Mesendoderm (in vitro differentiated cells): ENCODE results near the gene GALNT18.

ENCODE experiments used
- DNase-seq: peaks from one replicate; pipeline ENCODE4 v3.0.0; 2013
- H2AK5ac ChIP-seq: 2 replicates; pipeline ENCODE4 v1.6.1; 2013; ENCODE audit warnings: low read length, inconsistent platforms
- H2BK120ac ChIP-seq: 2 replicates; pipeline ENCODE4 v1.6.1; 2013; ENCODE audit warnings: low read depth, mild to moderate bottlenecking, low read length, moderate library complexity, mixed read lengths
- H2BK15ac ChIP-seq: replicated peaks from 2 replicates; pipeline ENCODE4 v1.6.1; 2013; ENCODE audit warnings: low read depth, mild to moderate bottlenecking, moderate library complexity
- H2BK5ac ChIP-seq: 2 replicates; pipeline ENCODE4 v1.6.1; 2013; ENCODE audit warnings: low read length, inconsistent platforms
- H3K18ac ChIP-seq: 2 replicates; pipeline ENCODE4 v1.6.1; 2013; ENCODE audit warnings: mild to moderate bottlenecking, low read length, mixed read lengths
- H3K23ac ChIP-seq: one replicate; pipeline ENCODE4 v1.6.1; 2013; ENCODE audit warnings: low read length
- H3K27ac ChIP-seq: 2 replicates; pipeline ENCODE4 v1.5.1; 2013; ENCODE audit warnings: low read depth, mild to moderate bottlenecking, inconsistent platforms, low read length, moderate library complexity
- H3K27me3 ChIP-seq: 2 replicates; pipeline ENCODE4 v1.6.1; 2013; ENCODE audit warnings: low read length, control low read depth, mild to moderate bottlenecking, inconsistent platforms; ENCODE audit not compliant: insufficient read depth, poor library complexity
- H3K36me3 ChIP-seq: 2 replicates; pipeline ENCODE4 v1.6.1; 2013; ENCODE audit warnings: low read length, inconsistent platforms; ENCODE audit not compliant: control insufficient read depth, insufficient read depth
- H3K4ac ChIP-seq: one replicate; pipeline ENCODE4 v1.6.1; 2013; ENCODE audit warnings: low read depth, mild to moderate bottlenecking, low read length, moderate library complexity
- H3K4me1 ChIP-seq: 2 replicates; pipeline ENCODE4 v1.6.1; 2013; ENCODE audit warnings: low read depth, low read length, inconsistent platforms; ENCODE audit not compliant: control insufficient read depth
- H3K4me2 ChIP-seq: 2 replicates; pipeline ENCODE4 v1.6.1; 2013; ENCODE audit warnings: low read length
- H3K4me3 ChIP-seq: 2 replicates; pipeline ENCODE4 v1.5.1; 2013; ENCODE audit warnings: mild to moderate bottlenecking, low read length
- H3K56ac ChIP-seq: one replicate; pipeline ENCODE4 v1.6.1; 2013; ENCODE audit warnings: low read length
- H3K79me1 ChIP-seq: 2 replicates; pipeline ENCODE4 v1.6.1; 2013; ENCODE audit warnings: low read length, inconsistent platforms
- H3K79me2 ChIP-seq: 2 replicates; pipeline ENCODE4 v1.6.1; 2013; ENCODE audit warnings: mild to moderate bottlenecking, low read length; ENCODE audit not compliant: control insufficient read depth, insufficient read depth
- H3K9ac ChIP-seq: 2 replicates; pipeline ENCODE4 v1.6.1; 2013; ENCODE audit warnings: low read length, inconsistent platforms
- H4K5ac ChIP-seq: one replicate; pipeline ENCODE4 v1.6.1; 2013; ENCODE audit warnings: low read length
- H4K8ac ChIP-seq: one replicate; pipeline ENCODE4 v1.6.1; 2013; ENCODE audit warnings: low read depth, mild to moderate bottlenecking, control low read depth, low read length, moderate library complexity
- WGBS: extraction: QIAGEN DNeasy Blood & Tissue Kit; methylation state at CpG from one replicate; pipeline ENCODE4 v1.1.7; 2013; ENCODE audit warnings: low lambda C conversion rate, missing lambda C conversion rate; ENCODE audit not compliant: insufficient coverage; ENCODE audit errors: extremely low coverage; 5-methylcytosine and 5-hydroxymethylcytosine counted together

GALNT18 gene

DNA sequence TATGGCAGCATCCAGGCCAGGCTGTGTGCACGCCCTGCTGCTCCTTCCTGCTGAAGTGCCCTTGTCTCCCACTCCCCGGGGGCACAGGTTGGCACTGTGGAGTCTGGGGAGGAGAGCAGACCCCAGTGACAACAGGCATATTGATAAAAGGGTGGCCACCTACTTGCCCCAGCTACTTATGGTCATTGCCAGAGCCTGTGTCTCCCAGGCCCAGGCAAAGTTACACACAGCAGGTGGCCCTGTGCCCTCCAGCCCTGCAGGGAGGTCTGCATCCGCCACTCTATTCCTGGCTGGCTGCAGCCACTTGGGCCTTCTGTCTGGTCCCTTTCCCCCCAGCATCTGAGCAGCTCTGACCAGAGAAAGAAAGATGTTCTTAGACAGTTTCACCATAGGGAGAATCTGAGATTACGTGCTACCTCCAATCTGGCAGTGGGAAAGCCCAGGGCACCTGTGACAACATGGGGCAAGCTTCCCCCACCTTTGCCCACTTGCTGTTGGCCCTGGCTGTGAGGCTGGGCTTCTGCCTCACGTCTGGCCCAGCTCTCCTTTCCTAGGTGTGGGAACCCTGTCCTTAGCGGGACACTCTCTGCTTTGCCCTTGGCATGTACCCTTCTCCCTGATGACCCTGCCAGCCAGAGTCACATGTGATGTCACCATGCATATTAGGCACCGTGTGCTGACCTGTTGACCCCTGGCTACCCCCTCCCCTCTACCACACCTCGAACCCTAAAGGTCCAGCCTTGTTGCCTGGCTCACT, 243.4 kb downstream of the GALNT18 start:
- Histone ChIP-seq H3K4me2 (no peak overlapping the region), H3K56ac (no peak overlapping the region), H3K18ac (no peak overlapping the region), H4K5ac (no peak overlapping the region), H4K8ac (no peak overlapping the region), H3K23ac (no peak overlapping the region), H2BK15ac (no peak overlapping the region), H2BK5ac (no peak overlapping the region), H2AK5ac (no peak overlapping the region), H3K27ac (no peak overlapping the region), H3K79me1 (no peaks in the 10 kb centered on the region), H3K36me3 (no peaks in the 10 kb centered on the region), H3K79me2 (no peaks in the 10 kb centered on the region), H3K27me3 (no peaks in the 10 kb centered on the region), H2BK120ac (no peak overlapping the region), H3K4me3 (no peak overlapping the region), H3K9ac (no peak overlapping the region), H3K4me1 (peaks cover 2% of the 10 kb centered on the region), H3K4ac (no peak overlapping the region)
- no CpG with 5 or more reads among the region's 8 CpGs for WGBS
- DNase-seq, result no peak

DNA sequence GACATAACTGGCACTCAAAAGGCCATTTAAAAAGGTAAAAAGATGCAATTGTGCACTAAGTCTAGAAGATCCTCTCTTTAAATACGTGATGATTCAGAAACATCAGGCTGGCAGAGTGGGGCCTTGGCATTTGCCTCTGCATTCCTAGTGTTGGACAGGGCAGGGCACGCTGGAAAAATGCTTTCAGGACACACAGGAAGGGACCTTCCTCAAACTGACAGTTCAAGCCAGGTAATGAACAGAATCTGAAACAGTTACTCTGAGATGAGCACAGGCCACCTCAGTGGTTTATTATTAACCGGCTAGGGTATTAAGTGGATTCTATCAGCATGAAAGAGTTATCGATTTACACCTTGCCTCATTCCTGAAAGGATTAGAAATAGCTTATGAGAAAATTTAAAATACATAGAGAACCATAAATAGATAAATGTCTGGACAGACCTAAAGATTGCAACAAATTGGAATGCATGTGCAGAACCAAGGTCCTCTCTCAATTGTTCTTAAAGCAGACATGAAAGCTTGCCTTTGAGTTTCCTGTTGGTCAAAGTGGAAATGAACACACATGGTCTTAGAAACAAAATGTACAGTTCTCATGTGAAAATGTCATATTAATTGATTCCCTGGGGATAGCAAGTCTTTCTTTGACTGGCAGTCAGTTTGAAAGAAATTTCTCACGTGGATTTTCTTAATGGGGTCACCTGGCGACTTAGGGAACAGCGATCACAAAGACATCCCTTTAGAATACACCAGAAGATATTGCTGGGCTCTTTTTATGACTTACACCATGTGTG, 247.3 kb downstream of the GALNT18 start:
- WGBS, result no CpG with 5 or more reads among the region's 7 CpGs
- Histone ChIP-seq H3K4ac (no peak overlapping the region), H3K79me1 (no peaks in the 10 kb centered on the region), H3K18ac (no peak overlapping the region), H2BK15ac (no peak overlapping the region), H4K5ac (no peak overlapping the region), H3K4me3 (no peak overlapping the region), H3K23ac (no peak overlapping the region), H2BK120ac (no peak overlapping the region), H3K79me2 (no peaks in the 10 kb centered on the region), H2BK5ac (no peak overlapping the region), H2AK5ac (no peak overlapping the region), H3K9ac (no peak overlapping the region), H3K4me1 (peaks cover 9% of the 10 kb centered on the region), H3K27me3 (no peaks in the 10 kb centered on the region), H4K8ac (no peak overlapping the region), H3K27ac (no peak overlapping the region), H3K4me2 (no peak overlapping the region), H3K56ac (no peak overlapping the region), H3K36me3 (no peaks in the 10 kb centered on the region)
- no peak for DNase-seq

DNA sequence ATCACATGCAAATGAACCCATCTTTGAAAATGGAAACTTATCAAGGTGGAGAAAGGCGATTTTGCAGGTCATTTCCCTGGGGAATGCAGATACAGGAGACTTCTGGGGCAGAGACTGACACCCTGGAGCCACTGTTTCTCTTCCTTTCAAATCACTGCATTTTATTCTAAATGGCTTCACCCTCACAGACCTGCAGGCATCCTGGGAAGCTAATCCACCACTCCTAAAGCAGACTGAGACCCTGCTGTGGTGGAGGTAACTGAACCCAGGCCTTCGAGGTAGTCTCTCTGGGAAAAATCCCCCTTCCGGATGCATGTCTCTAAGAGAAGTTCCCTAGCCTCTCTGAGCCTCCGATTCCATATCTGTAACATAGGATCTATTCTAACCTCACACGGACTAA, 247.9 kb downstream of the GALNT18 start:
- Histone ChIP-seq H3K56ac (no peak overlapping the region), H2AK5ac (no peak overlapping the region), H3K18ac (no peak overlapping the region), H3K79me2 (no peaks in the 10 kb centered on the region), H3K23ac (no peak overlapping the region), H3K27me3 (no peaks in the 10 kb centered on the region), H3K27ac (no peak overlapping the region), H3K36me3 (no peaks in the 10 kb centered on the region), H3K4me3 (no peak overlapping the region), H3K4me1 (peaks cover 9% of the 10 kb centered on the region), H3K79me1 (no peaks in the 10 kb centered on the region), H4K5ac (no peak overlapping the region), H3K4ac (no peak overlapping the region), H4K8ac (no peak overlapping the region), H2BK15ac (no peak overlapping the region), H3K9ac (no peak overlapping the region), H2BK5ac (no peak overlapping the region), H2BK120ac (no peak overlapping the region), H3K4me2 (no peak overlapping the region)
- peak; percentile 68 for DNase-seq
- no CpG with 5 or more reads among the region's 5 CpGs for WGBS

- Histone ChIP-seq H3K4ac (no peak overlapping the region), H3K4me2 (no peak overlapping the region), H3K79me1 (no peaks in the 10 kb centered on the region), H3K18ac (no peak overlapping the region), H3K79me2 (no peaks in the 10 kb centered on the region), H2AK5ac (no peak overlapping the region), H3K4me3 (no peak overlapping the region), H3K56ac (no peak overlapping the region), H4K8ac (no peak overlapping the region), H3K27ac (no peak overlapping the region), H2BK5ac (no peak overlapping the region), H3K27me3 (no peaks in the 10 kb centered on the region), H2BK15ac (no peak overlapping the region), H3K23ac (no peak overlapping the region), H4K5ac (no peak overlapping the region), H2BK120ac (no peak overlapping the region), H3K36me3 (no peaks in the 10 kb centered on the region), H3K9ac (no peak overlapping the region), H3K4me1 (peaks cover 9% of the 10 kb centered on the region)
- no peak for DNase-seq
- WGBS, result no CpG with 5 or more reads among the region's 8 CpGs
Observed at GRCh38 chr11:11372461-11372860, 249.3 kb downstream of the GALNT18 start.

- Histone ChIP-seq H3K79me1 (no peaks in the 10 kb centered on the region), H3K4me2 (no peak overlapping the region), H2BK15ac (no peak overlapping the region), H3K23ac (no peak overlapping the region), H3K27ac (no peak overlapping the region), H3K4me3 (no peak overlapping the region), H3K79me2 (no peaks in the 10 kb centered on the region), H3K27me3 (no peaks in the 10 kb centered on the region), H3K18ac (no peak overlapping the region), H4K8ac (no peak overlapping the region), H2BK5ac (no peak overlapping the region), H2BK120ac (no peak overlapping the region), H3K4me1 (peaks cover 9% of the 10 kb centered on the region), H3K36me3 (no peaks in the 10 kb centered on the region), H3K4ac (no peak overlapping the region), H2AK5ac (no peak overlapping the region), H3K9ac (no peak overlapping the region), H3K56ac (no peak overlapping the region), H4K5ac (no peak overlapping the region)
- no CpG with 5 or more reads among the region's 6 CpGs for WGBS
- no peak for DNase-seq
Observed at GRCh38 chr11:11370962-11371303, 250.9 kb downstream of the GALNT18 start.
